A673 (cell line): Measurements from ENCODE around the gene C10orf90. TPM values are rescaled to one million over a fixed set of nuclear protein-coding genes. Genes with fewer than 3 reads are reported as not detected.

Source experiments
- BruUV-seq: library from RNA; stranded (reverse); fragments of 400-500 nt; replicated peaks from 2 replicates; lab custom pipeline; 2021; lab: Mats Ljungman, UMichigan
- CTCF ChIA-PET: fragments of 300-600 bp; sonication (Branson Sonifier 250); formaldehyde crosslinking; loops from one replicate; lab custom pipeline; 2022; ENCODE audit warnings: antibody characterized with exemption; lab: Charles Lee
- POLR2A ChIA-PET: fragments of 300-600 bp; sonication (Branson Sonifier 250); formaldehyde crosslinking; loops from one replicate; lab custom pipeline; 2022; ENCODE audit warnings: antibody characterized with exemption; ENCODE audit not compliant: low non-redundant PET; lab: Charles Lee
- DNase-seq: peaks from one replicate; pipeline ENCODE4 v3.0.0-alpha.2; 2015; ENCODE audit warnings: low spot score
- H3K27ac ChIP-seq: fragments of 200-600 bp; sonication (generic); 2 replicates; pipeline ENCODE4 v1.5.1; 2016; ENCODE audit warnings: mixed run types, low read depth, mild to moderate bottlenecking, mixed read lengths, antibody characterized with exemption, low read length; ENCODE audit not compliant: poor library complexity, severe bottlenecking
- H3K27me3 ChIP-seq: fragments of 200-600 bp; sonication (generic); replicated peaks from 2 replicates; pipeline ENCODE4 v1.6.1; 2017; ENCODE audit warnings: mixed run types, low read depth, mild to moderate bottlenecking, mixed read lengths, antibody characterized with exemption, low read length; ENCODE audit not compliant: insufficient read depth, poor library complexity
- H3K36me3 ChIP-seq: fragments of 200-600 bp; sonication (generic); 2 replicates; pipeline ENCODE4 v1.6.1; 2016; ENCODE audit warnings: mixed run types, mild to moderate bottlenecking, mixed read lengths, antibody characterized with exemption, low read length; ENCODE audit not compliant: insufficient read depth, poor library complexity, severe bottlenecking
- H3K4me1 ChIP-seq: fragments of 200-600 bp; sonication (generic); 2 replicates; pipeline ENCODE4 v1.6.1; 2017; ENCODE audit warnings: mixed run types, mild to moderate bottlenecking, mixed read lengths, antibody characterized with exemption, low read length; ENCODE audit not compliant: insufficient read depth, poor library complexity, severe bottlenecking
- H3K4me3 ChIP-seq: fragments of 200-600 bp; sonication (generic); 2 replicates; pipeline ENCODE4 v1.5.1; 2016; ENCODE audit warnings: low read depth, mixed run types, mild to moderate bottlenecking, mixed read lengths, low read length; ENCODE audit not compliant: poor library complexity, severe bottlenecking
- H3K9me3 ChIP-seq: fragments of 200-600 bp; sonication (generic); 2 replicates; pipeline ENCODE4 v1.6.1; 2016; ENCODE audit warnings: mixed run types, low read depth, mild to moderate bottlenecking, mixed read lengths, antibody characterized with exemption, low read length; ENCODE audit not compliant: poor library complexity, severe bottlenecking
- CTCF ChIP-seq: fragments of 300-800, 200-600 bp; sonication (generic); conservative IDR thresholded peaks from 2 replicates; pipeline ENCODE4 v1.5.1; 2017; ENCODE audit warnings: low read depth, mild to moderate bottlenecking, antibody characterized with exemption, low read length, moderate library complexity, mixed read lengths
- EZH2 ChIP-seq: fragments of 200-600 bp; sonication (generic); IDR thresholded peaks from 2 replicates; pipeline ENCODE4 v1.6.1; 2017; ENCODE audit warnings: borderline replicate concordance, low read depth, mild to moderate bottlenecking, mixed read lengths, antibody characterized with exemption, low read length; ENCODE audit not compliant: poor library complexity, severe bottlenecking
- intact Hi-C: fragments of 100-400 bp; cut with micrococcal nuclease; formaldehyde crosslinking; loops from one replicate; pipeline ENCODE4 v1.10.0; 2022; ENCODE audit not compliant: unreplicated experiment
- total RNA-seq: library from RNA; stranded (reverse); gene quantifications from 2 replicates; pipeline ENCODE4 v1.2.3, GENCODE V29; 2021

The C10orf90 gene
- total RNA-seq, 1 experiment from 2014 or later, result not detected

- BruUV-seq, result no TSS peak
- no peak overlapping the region for H3K27ac ChIP-seq
- intact Hi-C loops, result no loop called here
- no peak overlapping the region for H3K4me3 ChIP-seq
- POLR2A ChIA-PET, result no interaction called here
- CTCF ChIA-PET, result interaction anchor here (0.6 kb wide), 1 partner anchor 61 kb away, joined by 4 read pairs; no protein-coding TSS in a partner anchor
- no peaks in the 10 kb centered on the region for H3K27me3 ChIP-seq
- no peak for TF ChIP-seq CTCF
- TF ChIP-seq EZH2, result no peak
- no peak for DNase-seq
- no peaks in the 10 kb centered on the region for H3K36me3 ChIP-seq
- H3K4me1 ChIP-seq, result no peaks in the 10 kb centered on the region
- no peaks in the 10 kb centered on the region for H3K9me3 ChIP-seq
Measured at GRCh38 chr10:126538439-126539135, 131.9 kb downstream of the C10orf90 start.

- no peaks in the 10 kb centered on the region for H3K36me3 ChIP-seq
- POLR2A ChIA-PET, result no interaction called here
- CTCF ChIA-PET, result no interaction called here
- H3K4me3 ChIP-seq, result no peak overlapping the region
- no peaks in the 10 kb centered on the region for H3K27me3 ChIP-seq
- no peaks in the 10 kb centered on the region for H3K4me1 ChIP-seq
- BruUV-seq, result no TSS peak
- intact Hi-C loops, result no loop called here
- no peak overlapping the region for H3K27ac ChIP-seq
- DNase-seq, result no peak
- no peaks in the 10 kb centered on the region for H3K9me3 ChIP-seq
- TF ChIP-seq CTCF (no peak), EZH2 (no peak)
Measured at GRCh38 chr10:126536656-126537055, 133.8 kb downstream of the C10orf90 start.

GRCh38 chr10:126536148-126536547, 134.3 kb downstream of the C10orf90 start:
- no peaks in the 10 kb centered on the region for H3K27me3 ChIP-seq
- H3K27ac ChIP-seq, result no peak overlapping the region
- DNase-seq, result peak; percentile 6
- POLR2A ChIA-PET, result no interaction called here
- no peak overlapping the region for H3K4me3 ChIP-seq
- intact Hi-C loops, result no loop called here
- no peaks in the 10 kb centered on the region for H3K9me3 ChIP-seq
- no TSS peak for BruUV-seq
- TF ChIP-seq CTCF, result no peak
- TF ChIP-seq EZH2, result no peak
- no peaks in the 10 kb centered on the region for H3K4me1 ChIP-seq
- no peaks in the 10 kb centered on the region for H3K36me3 ChIP-seq
- CTCF ChIA-PET, result no interaction called here
